GM18861 (cell line): ENCODE data around the gene POMT1.
"Not testable (repeated sequence)": the region's sequence is repeated elsewhere in the genome, so short reads cannot be mapped to it uniquely, and the experiment has no call there.

Source experiments
- ATAC-seq: cut with Tn5 transposase; IDR thresholded peaks from one replicate; pipeline ENCODE4 v1.9.1; 2021; ENCODE audit not compliant: unreplicated experiment

Gene POMT1

GRCh38 chr9:131495785-131496184 lies 6.9 kb upstream of the POMT1 start:
- no peak for ATAC-seq

DNA sequence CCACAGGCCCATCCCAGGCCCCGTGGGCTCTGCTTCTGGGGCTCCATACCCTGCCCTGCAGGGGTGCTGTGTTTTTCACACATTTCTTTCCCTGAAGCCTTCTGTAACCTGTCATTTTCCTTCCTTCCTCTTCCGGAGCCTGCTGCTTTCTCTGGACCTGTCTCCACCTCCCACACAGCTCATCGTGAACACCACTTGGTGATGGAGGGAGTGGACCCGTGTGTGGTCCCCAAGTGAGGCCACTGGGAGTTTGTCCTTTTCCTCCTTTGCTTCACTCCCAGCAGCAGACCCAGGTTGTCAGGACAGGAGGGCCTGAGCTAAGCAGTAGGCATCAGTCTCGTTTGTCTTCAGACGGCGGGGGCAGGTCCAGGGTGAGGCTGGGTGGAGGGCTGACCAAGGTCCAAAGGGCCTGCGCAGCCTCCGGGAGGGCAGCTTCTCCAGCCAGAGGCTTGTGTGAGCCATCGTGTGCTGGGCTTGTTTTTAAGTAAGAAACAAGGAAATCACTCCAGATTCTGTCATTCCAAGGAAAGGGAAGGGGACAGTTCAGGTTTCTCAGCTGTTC lies 5.8 kb upstream of the POMT1 start:
- no peak for ATAC-seq

- no peak for ATAC-seq
These were observed 3.4 kb upstream of the POMT1 start for GRCh38 chr9:131499254-131499767.

GRCh38 chr9:131500377-131500776 lies 2.3 kb upstream of the POMT1 start:
- ATAC-seq = no peak

DNA sequence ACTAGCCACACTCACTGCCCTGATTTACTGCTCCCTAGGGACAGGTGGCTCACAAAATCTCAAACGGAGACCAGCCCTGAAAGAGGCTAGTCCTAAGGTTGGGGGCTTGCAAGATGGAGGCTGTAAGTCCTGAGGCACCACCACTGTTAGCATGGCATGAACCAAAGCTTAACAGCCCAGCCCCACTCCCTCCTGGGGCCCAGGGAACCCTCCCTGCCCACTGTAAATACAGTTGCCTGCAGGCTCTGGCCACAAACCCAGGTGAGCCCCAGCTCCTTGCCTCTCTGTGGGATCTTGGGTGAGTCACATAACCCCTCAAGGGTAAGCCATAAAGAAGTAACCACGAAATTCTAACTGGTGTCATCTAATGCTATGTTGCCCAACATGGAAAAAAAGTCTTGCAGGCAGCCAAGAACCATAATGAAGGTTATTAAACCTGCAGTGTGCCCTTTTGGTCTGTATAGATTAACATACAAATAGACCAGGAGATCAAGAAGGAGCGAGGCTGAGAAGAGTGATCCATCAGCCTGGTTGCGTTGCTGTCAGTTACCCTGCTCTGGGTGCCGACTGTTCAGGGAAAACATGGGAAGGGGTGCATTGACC lies 1.7 kb upstream of the POMT1 start:
- ATAC-seq = no peak

DNA sequence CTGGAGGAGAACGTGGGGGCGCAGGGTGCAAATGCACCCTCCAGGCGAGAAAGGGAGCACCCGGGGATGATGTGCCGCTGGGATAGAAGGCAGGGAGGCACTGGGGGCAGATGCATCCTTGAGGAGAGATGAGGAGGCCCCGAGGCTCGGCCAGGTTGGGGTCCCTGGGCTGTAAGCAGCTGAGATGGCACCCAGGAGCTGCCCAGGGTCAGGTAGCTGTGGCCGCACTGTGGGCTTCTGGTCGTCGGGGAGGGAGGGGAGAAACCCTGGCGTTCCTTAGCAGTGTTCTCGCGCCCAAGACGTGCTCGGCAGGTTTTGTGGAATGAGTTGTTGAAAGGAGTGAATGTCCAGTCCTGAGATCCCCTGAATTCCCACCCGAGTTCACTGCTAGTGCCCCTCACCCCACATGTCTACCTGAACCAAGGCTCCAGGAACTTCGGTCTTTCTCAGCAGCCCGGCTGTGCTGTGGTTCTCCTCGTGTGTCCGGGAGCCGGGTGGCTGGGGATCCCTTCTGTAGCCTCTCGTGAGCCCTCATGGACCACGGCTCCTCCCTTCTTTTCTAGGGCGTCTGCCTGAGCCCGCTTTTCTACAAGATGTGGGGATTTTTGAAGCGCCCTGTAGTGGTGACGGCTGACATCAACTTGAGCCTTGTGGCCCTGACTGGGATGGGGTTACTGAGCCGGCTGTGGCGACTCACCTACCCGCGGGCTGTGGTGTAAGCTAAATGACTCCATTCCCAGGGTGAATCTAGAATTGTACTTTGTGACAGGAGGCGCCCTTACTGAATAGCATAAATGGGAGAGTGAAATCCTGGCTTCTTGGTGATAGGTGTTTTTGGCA lies 1.1 kb downstream of the POMT1 start:
- no peak for ATAC-seq

- no peak for ATAC-seq
These were observed 2.3 kb downstream of the POMT1 start for GRCh38 chr9:131505012-131505411.

GRCh38 chr9:131511416-131511815 lies 8.7 kb downstream of the POMT1 start:
- no peak for ATAC-seq

GRCh38 chr9:131511880-131512279 lies 9.2 kb downstream of the POMT1 start:
- no peak for ATAC-seq

DNA sequence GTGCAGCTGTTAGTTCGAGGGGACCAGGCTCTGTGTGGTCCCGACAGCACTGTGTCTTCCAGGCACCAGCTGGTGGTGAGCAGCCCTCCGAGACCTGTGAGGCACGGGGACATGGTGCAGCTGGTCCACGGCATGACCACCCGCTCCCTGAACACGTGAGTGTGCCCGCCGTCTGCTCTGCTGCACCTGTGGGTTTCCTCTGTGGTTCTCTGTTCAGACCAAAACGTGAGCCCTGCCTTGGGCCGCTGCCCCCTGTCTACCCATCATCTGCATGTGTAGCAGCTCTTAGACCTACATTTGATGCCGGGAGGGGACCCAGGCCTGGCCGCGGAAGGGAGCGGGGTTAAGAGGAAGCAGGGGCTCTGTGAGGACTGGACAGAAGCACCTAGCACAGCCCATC lies 10.5 kb downstream of the POMT1 start:
- ATAC-seq = no peak

DNA sequence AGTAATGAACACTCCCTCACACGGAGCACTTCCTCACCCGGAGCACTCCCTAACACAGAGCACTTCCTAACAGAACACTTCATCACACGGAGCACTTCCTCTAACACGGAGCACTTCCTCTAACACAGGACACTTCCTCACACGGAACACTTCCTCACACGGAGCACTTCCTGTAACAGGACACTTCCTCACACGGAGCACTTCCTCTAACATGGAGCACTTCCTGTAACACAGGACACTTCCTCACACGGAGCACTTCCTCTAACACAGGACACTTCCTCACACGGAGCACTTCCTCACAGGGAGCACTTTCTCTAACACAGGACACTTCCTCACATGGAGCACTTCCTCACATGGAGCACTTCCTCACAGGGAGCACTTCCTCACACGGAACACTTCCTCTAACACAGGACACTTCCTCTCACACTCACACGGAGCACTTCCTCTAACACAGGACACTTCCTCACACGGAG lies 12.9 kb downstream of the POMT1 start:
- not testable (repeated sequence) for ATAC-seq

GRCh38 chr9:131516100-131516499 lies 13.4 kb downstream of the POMT1 start:
- no peak for ATAC-seq

- ATAC-seq = no peak
These were observed 14.2 kb downstream of the POMT1 start for GRCh38 chr9:131516930-131517329.

DNA sequence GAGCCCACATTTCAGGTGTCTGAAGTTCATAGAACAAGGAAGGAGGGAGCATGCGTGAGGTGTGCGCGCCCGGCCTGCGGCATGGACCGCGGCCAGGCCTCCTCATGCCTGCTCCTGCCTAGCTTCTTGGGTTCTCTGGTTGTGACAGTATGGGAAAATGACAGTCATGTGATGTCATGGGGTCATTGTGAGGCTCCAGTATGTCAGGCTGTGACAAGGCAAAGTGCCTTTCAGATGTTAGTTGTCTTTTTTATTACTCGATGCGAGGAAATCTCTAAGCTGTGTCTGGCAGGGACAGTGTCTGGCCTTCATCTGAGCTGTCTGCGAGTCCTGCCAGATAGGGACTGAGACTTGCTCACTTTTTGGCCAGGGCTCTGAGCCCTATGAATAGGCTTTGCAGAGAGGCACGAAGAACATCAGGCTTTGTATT lies 15.1 kb downstream of the POMT1 start:
- no peak for ATAC-seq

GRCh38 chr9:131518553-131518952 lies 15.8 kb downstream of the POMT1 start:
- no peak for ATAC-seq

DNA sequence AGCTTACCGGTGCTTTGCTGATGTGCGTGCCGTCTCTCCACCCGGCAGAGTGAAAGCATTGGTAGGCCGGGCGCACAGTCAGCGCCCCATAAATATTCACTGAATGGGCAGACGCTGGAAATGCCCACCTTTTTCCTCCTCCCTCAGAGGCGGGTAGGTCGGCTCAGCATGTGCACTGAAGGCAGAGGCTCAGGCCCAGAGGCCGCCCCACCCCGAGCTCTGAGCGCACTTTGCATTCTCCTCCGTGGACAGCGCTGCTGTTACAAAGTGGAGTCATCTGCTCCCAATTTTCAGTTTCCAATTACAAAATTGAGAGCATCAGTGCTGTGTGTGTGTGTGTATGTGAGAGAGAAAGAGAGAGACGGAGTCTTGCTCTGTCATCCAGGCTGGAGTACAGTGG lies 17.8 kb downstream of the POMT1 start:
- no peak for ATAC-seq

GRCh38 chr9:131521203-131521602 lies 18.5 kb downstream of the POMT1 start:
- no peak for ATAC-seq

DNA sequence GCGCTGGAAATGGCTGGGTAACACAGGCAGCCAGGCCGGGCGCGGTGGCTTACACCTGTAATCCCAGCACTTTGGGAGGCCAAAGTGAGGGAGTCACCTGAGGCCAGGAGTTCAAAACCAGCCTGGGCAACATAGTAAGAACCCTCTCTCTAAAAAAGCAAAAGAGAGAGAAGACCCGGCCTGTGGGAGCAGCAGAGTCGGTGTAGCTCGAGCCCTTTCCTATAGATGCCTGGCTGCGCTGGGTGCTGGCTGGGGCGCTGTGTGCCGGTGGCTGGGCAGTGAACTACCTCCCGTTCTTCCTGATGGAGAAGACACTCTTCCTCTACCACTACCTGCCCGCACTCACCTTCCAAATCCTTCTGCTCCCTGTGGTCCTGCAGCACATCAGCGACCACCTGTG lies 19.1 kb downstream of the POMT1 start:
- ATAC-seq = no peak

DNA sequence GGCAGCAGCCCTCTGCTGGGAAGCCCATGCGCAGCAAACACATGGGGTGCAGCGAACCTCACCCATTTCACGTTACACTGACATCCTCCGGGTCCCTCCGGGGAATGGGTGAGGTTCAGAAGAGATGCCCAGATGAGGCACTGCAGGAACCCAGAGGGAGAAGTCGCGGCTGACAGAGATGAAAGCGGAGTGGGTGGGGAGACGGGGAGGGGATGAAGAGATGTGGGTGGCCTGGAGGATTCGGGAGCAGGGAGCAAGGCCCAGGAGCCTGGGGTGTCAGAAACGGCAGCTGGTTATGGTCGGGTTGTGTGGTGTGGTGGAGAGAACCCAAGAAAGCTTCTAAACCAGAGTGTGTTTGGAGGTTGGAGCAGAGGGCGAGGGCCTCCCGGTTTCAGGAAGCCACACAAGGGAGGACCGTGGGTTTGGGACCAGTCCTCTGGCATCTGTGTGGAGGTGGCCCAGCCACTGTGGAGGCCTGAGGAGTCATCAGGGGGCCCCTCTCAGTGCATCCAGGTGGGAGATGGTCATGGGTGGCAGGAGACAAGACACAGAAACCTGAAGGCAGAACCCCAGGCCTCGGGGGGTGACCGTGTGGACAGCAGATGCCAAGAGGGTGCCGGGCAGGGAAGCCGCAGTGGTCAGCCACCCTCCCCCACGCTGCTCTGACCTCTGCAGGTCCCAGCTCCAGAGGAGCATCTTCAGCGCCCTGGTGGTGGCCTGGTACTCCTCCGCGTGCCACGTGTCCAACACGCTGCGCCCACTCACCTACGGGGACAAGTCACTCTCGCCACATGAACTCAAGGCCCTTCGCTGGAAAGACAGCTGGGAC lies 19.8 kb downstream of the POMT1 start:
- ATAC-seq = no peak

- no peak for ATAC-seq
These were observed 20.3 kb downstream of the POMT1 start for GRCh38 chr9:131523086-131523388.
